Daoy (cell line): ENCODE results near the gene DCLK1. TPM values are rescaled to one million over a fixed set of nuclear protein-coding genes. Genes with fewer than 3 reads are reported as not detected.

Source experiments
- DNase-seq: peaks from one replicate; pipeline ENCODE4 v3.0.0-alpha.2; 2015; ENCODE audit warnings: low read depth
- total RNA-seq: library from RNA; depleted of rRNA; stranded (reverse); fragments of >200 nt; shearing (Covaris generic); gene quantifications from 2 replicates; pipeline ENCODE4 v1.2.3, GENCODE V29; 2014

The DCLK1 gene
- total RNA-seq, 1 experiment from 2014 or later: 7.0 TPM

DNA sequence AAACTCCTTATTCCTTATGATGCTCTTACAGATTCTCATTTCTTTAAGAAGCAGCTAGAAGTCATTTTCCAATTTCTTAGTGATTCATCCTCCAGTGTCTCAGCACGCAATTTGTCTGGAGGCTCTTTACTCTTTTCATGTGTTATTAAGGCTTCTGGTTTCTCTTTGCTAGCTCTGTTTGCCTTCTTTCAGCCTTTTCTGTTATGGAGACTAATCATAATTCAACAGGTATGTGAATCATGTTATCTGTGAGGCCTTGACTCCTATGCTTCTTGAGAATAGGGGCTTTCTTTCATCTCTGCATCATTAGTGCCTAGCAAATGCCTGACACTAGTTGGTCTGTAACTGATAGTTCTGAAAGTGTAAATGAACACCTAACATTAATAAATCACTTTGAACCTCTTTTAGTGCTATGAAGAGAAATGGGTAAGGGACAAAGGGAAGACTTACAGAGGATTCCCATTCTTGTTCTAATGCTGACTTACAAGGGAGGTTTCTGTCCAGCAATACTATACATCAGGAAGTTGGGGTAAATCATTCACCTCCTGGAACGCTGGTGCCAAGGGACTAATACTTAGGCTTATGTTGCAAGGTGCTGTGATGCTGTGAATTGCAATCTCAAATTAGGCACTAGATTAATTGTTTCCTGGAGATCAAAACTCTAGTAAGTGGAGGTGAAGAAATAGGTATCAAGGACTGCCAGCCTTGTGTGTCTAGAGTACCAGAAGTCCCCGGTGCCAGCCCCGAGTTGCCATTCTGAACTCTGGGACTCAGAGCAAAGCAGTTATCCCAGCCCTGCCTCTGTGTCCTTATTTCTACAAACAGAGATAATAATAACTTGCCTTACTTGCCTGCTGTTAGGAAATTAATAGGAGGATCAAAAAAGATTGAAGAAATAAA is 265.6 kb downstream of the DCLK1 start:
- DNase-seq: no peak

DNA sequence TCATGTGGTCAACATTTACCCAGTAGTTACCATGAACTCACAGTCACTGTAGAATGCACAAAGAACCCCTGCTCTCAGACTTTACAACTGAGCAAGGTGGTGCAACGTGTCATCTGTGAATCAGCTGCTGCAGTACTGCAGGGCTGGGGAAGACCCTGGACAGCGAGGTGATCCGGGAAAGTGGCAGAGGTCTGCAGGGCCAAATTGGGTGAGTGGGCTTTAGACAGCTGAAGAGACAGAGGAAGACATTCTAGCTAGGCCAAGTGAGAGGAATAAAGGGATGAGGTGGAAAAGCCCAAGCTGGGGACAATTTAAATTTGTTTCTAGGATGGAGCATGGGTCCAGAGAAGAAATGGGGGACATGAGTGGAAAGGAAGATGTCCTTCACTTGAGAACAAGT is 270.5 kb downstream of the DCLK1 start:
- DNase-seq: no peak

DNA sequence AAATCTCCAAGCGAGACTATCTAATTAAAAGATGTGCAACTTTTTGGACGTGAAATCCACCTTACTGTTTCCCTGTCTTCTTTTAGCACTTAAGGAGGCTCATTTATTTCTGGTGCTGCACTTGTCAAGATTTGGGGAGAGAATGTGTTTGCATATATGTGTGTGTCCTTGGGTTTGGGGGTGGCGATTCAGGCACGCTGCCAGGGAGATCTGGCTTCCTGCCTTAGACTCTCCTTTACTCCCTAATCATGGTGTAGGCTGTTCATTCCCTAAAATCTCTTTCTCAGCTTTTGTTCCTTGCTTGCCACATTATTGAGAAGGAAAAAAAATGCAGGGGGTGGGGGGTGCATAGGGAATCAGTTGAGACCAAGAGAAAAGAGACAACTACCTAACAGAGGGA is 271.2 kb downstream of the DCLK1 start:
- DNase-seq: no peak

DNA sequence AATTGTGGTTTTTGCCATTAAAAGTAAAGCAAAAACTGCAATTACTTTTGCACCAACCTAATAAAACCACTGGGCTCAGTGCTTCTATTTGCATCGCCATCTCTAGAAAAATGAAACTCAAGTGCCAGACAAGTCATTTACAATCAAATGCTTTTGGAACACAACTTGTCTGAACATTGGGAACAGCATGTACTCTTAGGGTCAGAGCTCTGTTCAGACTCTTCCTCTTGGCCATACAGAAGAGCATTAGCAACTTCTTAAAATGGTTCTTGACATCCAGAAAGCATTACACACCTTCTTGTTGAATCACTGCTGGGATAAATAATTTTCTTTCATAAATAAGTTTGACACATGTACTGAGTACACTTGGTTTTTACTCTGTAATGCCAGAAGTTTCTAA is 272.5 kb downstream of the DCLK1 start:
- DNase-seq: no peak

DNA sequence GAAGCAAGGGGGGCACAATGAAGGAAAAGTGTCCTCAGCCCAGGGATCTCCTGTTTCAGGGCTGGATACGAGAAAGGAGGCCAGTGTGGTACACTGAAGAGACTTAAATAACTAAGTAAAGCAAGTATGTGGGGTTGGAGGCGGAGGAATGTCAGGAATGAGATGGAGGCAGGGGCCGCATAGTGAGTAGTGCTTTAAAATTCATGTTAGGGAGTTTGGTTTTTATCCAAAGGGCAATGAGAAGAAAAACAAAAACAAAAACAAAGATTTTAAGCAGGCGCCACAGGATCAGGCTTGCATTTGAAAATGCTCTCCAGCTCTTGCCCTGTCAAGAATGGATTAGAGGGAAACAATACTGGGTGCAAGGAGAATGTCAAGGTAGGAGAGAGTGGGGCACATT is 273.4 kb downstream of the DCLK1 start:
- no peak for DNase-seq

DNA sequence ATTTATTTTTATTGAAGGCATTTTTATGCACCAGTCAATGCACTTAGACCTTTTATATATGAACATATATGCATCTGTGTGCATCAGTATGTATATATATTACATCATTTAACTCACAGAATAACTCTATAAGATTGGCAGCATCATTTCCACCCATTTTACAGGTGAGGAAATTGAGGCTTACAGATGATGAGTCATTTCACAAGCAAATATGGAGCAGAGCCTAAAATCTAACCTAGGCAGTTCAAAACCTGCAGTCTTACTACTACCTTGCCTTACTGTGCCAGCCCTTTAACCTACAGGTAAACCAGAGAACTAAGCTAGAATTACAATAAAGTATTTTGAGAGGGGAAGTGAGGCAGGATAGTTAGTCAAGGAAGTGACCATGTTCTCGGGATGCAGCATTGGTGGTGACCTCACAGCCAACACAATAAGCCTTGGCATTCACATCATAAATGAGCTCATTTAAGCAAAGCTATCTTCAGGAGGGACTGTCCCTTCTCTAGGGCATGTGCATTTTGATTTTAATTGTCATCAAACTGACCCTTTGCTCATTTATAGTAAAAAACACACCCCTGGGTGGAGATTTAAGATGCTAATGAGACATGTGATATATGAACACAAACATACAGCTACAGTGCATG is 274.3 kb downstream of the DCLK1 start:
- DNase-seq: no peak

DNA sequence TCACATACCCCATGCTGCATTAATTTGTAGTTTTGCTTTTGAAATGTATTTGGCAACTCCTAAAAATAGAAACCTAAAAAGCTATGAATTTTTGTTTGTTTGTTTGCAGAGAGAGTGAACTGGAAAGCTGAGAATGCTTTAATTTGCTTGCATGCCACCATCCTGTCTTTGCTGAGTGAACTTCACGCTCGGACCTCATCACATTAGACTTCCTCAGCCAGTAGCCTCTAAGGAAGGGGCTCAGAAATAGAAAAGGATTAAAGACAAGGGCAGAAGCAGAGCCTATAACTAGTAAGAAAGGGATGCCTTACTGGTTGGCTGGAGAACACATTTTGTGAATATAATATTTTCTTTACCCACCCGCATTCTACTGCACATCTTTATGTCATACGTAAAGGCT is 275.1 kb downstream of the DCLK1 start:
- DNase-seq: no peak

DNA sequence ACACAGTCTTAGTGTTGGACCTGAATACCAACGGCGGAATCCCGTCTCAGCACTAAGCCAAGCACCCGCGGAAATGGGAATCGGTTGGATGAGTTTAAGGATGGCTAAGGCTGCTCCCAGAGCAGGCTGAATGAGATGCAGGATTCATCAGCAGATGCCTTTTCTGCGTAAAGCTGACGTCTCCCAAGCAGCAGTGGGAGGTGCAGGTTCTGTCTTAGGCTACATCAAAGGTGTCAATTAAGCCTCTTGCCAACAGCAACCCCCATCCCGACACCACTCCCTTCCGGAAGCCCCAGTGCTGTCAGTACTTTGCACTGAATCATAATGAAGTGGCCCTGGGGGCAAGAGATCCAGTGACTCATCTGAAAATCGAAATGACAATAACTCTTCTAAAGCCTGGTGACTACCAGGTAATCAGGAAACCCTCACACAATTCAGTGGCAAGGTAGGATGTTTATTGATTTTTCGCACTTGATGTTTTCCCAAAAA is 275.6 kb downstream of the DCLK1 start:
- peak; percentile 72 for DNase-seq

DNA sequence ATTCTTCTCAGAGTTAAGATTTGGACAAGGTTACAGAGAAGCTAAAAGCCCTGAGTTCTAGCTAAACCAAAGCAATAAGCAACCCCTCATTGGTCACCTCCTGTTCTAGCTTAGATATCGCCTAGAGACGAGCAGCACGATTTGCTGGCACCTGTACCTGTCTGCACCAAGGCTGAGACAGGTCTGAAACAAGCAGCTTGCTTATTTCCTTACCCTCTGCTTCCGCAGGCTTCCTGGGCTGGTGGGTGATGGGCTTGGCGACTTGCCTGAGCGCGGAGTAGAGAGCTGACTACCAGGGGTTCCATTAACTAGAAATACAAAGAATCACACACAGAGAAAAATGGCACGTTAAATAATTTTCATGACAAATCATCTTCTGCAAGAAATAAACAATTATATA is 276.9 kb downstream of the DCLK1 start:
- DNase-seq: no peak

DNA sequence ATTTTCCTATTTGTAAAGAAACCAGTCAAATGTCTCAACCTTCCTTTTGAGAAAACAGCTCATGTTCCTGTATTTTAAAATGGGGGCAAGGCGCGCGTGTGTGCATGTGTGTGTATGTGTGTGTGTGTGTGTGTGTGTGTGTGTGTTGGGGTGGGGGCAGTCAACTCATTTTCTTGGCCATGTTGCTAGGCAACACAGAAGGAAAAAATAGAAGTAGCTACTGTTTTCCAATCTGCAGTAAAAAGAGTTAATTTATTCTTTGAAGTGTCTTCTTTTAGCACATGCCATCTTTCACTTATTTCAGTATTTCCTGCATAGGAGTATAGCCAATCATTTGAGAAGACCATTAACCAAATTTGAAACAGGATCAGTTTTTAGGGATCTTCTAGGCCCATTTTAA is 279.3 kb downstream of the DCLK1 start:
- no peak for DNase-seq

DNA sequence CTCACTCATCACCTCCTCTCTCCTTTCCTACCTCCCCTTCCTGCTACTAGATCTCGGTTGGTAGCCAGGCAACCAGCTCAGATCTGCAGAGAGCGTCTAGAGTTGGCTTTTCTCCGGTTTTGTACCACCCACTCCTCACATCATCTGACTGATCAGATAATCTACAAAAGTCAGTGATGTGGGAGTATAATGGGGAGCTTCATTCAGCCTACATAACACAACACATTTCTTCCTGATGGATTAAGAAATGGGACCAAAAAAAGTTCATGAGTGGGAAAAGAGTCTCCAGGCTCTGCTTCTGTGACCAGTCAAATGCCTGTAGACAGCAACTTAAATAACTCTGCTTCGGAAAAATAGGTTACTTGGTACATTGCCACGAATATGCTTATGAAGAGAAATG is 279.8 kb downstream of the DCLK1 start:
- DNase-seq: no peak

DNA sequence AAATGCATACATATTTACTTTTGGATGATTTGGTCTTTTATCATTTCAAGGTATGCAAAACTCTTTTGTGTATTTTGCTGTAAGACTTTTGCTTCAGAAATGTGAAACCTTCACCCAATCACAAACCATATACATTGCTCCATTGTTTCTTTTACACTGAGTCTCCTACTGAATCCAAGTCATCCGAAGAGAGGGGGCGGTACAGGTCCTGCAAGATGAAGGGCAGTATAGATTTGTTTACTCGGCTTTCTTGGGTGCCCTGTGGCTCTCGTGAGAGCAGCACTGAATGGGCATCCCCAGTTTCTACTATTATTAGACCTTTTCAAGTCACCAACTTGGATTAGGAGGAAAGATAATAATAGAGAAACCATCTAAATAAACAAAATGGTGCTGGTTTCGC is 280.6 kb downstream of the DCLK1 start:
- no peak for DNase-seq

DNA sequence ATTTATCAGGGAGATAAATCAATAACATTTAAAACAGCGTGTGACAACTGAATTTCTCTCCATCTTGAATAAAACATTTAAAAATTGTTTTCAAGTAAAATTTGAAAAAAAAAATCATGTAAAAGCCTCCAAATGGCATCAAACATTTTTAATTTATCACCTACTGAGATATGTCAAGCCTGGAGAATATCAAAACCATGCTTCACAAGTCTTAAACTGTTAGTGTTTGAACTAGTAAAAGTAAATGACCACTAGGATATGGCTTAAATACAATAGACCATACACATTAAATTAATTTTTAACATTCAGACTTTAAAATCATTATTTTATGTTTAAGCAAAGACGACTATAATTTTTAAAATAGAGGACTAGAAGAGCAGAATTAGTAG is 281.9 kb downstream of the DCLK1 start:
- no peak for DNase-seq

DNA sequence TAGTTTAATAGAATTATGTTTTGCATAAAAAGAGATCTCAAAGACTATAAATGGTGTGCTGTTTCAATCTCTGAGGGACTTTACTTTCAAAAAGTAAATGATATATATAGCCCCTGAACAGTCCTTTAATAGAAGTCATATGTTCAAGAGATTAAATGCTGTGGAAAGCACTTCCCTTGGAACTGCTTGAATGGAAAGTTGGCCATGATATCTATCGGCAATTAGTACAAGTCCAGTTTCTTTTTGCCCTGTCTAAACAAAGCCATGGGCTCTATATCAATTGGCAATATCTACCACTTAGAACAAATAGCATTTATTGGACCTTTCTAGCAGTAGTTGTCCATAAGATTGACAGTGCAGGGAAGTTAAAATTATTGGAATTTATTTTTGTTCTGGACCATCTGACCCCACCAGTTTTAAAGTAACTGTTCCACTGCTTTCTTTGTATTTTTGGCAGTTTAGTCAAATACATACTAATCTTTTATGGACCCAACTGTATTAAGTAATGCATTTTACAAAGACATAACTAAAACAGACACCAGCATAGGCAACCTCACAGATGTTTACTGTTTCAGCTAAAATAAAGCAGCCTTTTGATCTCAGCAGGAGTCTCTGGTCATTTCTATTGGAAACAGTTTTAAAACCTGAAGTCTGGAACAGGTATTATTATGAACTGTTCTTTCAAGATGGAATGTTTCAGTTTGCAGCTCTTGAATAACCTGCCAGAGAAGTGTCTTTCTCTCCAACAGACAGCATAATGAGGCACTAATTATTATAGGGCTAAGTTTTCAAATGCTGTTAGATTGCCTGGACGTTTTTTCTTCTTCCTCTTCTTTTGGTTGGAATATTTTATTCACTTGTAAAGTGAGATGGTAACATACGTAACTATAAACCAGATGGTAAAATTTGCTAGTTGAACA is 282.6 kb downstream of the DCLK1 start:
- no peak for DNase-seq

DNA sequence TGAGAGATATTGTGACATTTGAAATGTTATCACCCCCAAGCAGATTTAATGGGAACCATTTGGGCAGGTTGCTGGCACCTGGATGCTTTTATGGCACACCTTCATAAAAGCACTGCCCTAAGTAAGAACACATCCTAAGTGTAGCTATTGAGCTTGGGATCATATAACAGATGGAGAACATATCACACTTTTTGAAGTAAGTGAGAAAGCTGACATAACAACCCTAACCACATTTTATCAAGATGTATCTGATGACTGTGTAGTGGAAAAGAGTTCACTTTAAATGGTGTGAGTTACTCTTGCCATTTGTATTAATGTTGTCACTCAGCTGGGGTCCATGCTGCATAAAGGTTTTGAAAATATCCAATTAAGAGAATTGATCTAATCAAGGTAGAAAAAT is 287.9 kb downstream of the DCLK1 start:
- DNase-seq: no peak

DNA sequence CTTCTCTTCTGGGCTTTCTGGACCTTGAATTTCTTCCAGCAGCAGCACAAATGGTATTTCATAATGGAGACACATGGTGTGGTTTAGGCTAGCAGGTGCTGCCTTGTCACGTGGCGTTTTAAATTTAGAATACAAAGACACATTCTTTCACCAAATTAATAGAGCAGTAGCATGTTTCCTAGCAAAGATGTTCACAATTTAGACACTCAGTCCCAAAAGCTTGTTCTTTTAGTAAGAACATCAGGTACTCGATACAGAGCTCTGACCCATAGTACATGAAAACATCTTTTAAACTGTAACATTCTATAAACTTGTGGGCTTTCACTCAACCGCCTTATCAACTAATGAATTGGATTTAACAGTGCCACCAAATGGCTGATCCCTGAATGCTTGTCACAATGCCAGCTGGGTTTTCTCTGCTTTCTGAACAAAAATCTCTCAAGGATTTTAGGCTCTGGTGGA is 290.1 kb downstream of the DCLK1 start:
- no peak for DNase-seq

DNA sequence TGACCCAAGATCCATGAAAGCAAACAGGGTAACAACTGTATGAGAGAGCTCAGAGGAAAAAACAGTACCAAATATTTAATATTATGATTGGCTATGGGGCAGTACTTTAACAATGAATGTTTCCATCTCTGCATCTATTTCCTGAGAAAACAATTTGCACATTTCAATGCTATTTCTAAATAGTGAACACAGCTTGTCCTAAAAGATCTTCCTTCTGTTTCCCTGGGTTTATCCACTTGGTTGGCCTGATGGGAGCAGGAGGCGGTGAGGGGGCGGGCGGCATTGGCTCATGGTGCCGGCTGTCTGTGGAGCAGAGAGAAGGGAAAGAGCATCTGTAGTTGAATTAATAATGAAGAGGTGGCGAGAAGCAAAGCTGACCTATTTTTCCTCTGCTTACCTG is 291.4 kb downstream of the DCLK1 start:
- DNase-seq: no peak

DNA sequence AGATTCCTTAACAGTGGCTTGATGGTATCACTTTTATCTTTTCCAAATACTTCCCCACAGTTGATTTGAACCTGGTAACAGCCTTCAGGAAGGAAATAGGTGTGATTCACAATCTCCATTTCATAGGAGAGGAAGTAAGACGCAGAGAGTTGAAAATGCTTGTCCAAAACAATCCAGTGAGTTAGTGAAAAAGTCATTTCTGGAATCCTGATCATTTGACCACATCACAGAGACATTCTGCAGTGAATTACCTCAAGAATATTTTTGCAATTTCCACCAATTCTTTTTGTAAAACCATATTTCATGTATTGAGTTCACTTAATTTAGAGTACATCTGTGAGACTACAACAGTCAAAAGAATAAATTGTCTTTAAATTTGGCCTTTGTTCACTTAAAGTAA is 292.8 kb downstream of the DCLK1 start:
- peak; percentile 52 for DNase-seq

DNA sequence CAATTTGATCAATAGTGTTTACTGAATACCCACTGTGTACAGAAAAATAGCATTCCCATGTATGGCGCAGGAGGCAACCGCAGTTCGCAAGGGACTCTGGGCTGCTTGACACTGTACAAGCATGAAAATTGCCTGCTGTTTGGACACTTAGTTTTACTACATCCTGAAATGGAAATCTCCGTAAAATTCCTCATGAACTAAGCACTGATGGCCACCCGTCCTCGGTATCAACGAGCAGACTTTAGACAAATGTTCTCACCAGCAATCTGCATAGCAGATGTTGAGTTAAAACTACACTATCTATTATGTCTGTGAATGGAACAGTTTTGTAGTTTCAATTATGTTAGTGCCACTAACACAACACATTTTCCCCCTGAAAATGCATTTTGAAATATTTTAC is 294.7 kb downstream of the DCLK1 start:
- DNase-seq: no peak

DNA sequence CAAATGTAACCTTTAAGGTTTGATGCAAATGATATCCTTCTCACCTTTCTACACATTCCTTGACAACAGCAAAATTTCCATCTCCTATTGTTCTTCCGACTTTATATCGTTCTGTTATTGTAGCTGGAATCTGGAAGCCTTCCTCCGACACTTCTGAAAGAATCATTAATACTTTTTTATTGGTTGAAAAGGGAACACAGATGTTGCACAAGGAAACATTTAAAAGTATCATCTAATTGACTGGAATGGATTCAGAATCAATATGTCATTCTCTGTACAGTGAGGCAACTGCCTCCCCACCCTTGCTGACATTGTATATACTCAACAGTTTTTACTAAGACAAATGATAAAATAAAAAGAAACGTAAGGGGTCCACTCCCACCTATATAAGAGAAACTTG is 295.2 kb downstream of the DCLK1 start:
- no peak for DNase-seq

DNA sequence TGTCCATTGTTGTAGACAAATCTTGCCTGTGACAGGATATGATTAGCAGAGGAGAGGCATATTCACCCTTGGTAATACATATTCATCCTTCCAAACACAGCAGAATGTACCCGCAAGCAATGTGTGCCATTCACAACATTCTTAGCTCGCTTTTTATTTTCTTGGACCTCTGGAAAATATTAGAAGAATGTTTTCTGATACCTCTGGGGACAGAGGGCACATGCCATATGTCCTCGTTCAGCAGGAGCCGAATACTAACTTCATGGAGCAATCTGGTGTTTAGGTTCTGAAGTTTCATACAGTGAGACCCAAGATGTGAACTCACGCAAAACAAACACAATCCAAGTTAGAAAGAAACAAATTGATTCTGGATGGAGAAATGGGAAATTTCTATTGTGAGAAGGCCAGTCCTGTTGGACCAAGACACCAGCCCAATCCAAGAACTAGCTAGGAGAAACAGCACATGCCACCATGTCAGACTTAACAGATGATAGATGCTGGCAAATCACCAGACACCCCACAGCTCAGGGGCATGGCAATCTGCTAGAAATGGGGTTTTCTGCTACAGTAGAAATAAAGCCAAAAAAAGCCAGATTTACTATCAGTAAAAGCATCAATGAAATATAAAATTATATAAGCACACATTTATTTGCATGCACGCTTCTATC is 297.4 kb downstream of the DCLK1 start:
- no peak for DNase-seq

DNA sequence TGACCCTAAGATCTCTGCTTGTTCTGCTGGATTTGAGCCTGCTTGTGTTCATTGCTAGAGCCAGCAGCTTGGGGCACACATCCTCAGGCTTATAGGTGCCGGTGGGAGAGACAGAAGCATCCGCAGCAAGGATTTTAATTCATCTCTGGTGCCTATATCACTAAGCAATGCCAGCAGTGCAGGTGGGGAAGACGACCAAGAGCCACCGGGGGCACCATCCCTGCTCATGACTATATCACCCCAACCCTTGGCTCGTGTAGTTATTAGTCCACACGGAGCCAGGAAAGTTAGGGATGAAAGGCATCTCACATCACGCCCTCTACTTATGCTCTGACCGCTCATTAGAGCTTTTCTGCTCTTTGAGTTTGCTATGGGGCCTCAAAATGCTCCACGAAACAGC is 298.2 kb downstream of the DCLK1 start:
- DNase-seq: no peak
